NCI-H2081 (cell line): ENCODE data around the gene CPEB4.

ENCODE experiments used
- DNase-seq, 2 experiments: peaks; one replicate each; lab custom pipeline; 2025; lab: John Stamatoyannopoulos, UW

Gene CPEB4

DNA sequence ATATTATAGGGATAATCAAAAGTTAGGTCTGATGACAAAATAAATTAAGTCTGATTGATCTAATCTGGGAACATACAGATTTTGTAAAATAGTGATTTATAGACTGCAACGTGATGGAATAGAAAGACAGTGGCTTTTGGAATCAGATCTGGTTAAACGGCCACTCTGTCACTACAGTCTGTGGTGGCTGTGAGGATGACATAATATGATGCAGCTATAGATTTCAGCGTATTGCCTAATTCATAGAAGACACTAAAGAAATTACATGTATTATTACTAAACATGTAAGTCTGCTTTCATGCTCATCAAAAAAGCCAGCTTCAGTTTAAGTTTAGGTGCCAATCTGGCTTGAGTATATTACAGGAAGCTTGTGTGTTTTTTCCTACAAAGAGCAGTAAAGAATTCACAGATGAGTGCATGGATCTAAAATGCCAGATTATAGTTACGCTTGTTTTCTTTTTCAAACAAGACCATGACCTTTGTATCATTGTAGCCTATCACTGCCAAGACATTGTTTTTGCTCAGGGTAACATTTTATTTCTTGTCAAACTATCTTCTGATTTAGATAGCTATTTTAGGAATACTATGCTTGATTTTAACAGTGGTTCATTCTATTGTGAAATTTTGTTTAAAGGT is 25.7 kb downstream of the CPEB4 start:
- no peak for DNase-seq

DNA sequence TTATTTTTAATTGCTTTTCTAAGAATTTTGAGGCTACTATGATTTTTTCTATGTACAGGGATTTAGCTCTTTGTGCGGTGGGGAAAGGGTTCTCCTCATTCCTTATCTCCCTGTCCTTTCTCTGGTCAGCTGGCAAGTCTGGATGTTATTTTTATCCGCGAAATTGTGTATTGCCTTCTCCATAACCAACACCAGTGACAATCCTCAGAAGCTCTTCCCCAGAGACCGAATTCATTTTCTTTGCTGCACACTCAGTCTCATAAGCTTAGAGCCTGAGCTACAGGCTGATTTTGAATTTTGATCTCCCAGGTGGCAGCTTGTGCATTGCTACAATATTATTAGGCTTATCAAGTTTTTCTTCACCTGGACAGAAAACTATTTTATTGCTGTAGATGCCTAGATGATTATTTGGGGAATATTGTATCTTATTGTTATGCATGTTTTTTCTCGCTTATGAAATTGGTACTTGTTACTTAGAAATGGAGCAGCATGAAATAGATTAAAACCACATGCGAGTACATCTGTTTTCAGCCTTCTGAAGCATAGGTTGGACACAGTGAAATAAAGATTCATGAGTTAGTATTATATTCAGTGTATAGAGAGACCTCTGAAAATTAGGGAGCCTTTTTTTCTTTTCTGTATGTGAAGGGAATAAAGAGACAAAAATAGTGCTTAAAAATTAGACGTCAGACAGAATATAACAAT is 27.3 kb downstream of the CPEB4 start:
- DNase-seq, result no peak

DNA sequence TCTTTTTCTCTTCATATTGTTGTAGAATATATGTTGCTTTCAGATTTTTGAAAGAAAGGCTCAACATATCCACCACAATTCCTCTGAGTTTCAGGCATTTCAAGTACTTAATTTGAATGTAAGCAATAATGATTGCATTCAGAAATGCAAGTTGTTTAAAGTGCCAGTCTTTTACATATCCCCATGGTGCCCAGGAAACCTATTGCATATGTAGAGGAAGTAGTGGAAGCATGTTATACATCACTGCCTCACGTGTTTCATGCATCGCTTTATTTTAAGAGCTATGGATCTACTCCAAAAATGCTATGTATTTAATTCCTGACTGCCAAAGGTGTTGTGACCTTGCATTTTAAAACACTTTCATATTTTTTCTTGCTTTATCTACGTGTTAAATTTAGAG is 28.1 kb downstream of the CPEB4 start:
- DNase-seq, result no peak

DNA sequence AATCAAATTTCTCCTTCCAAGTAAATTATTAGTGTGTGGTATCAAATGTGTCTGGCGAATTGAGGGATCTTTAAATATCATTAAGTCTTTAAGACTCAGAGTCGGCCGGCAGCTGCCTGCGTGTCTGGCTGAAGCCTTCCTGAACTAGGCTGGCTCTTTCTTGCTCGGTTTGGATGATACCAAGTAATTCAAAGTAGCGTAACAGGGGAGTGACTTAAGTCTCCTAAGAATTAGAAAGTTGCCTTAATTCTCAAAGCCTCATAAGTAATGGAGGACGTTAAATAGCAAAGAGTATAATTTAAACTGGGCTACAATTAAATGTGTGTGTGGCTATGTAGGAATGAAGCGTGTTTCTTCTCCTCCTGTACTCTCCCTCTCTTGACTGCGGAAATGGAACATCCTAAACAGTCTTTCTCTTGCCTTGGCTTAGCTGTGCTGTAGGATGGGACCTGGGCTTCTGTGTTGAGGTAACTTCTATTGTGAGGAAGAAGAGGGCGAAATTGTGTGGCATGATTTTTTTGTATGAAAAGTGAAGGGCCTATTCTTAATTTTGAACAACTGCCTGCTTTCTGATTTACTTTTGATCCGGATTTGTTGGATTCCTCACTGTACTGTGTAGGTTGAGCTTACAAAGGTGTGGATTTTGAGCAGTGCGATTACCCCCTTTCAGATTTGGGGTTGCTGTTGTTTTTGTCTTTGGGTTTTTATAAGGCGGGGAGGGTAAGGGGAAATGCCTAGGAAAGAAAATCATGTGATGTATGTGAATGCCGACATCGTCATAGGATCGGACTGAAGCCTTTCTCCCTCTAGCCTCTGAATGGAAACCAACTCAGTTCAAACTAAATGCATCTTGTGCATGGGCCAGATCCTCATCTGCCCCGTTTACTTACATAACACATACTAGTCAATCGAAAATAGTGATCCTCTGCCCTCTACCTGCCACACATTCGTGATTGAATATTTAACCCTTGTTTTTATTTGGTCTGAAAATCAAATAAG is 29.9 kb downstream of the CPEB4 start:
- DNase-seq, result peak; percentile 69 to 88

DNA sequence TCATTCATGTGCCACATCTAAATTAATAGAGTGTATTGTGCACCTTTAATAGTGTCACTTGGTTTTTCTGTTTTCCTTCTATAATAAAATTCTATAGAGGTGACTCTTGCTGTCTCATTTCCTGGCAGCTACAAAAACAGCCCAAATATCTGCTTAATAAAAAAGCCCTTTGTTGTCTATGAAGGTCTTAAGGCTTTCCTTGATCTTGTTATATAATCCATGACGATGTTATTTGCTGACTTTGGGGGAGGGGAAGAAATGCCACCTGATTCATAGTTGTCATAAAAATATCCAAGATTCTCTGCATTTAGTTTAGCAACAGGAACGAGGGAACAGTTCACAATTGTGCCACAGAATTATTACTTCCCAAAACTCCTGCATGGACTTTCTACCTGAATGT is 31.3 kb downstream of the CPEB4 start:
- no peak for DNase-seq

DNA sequence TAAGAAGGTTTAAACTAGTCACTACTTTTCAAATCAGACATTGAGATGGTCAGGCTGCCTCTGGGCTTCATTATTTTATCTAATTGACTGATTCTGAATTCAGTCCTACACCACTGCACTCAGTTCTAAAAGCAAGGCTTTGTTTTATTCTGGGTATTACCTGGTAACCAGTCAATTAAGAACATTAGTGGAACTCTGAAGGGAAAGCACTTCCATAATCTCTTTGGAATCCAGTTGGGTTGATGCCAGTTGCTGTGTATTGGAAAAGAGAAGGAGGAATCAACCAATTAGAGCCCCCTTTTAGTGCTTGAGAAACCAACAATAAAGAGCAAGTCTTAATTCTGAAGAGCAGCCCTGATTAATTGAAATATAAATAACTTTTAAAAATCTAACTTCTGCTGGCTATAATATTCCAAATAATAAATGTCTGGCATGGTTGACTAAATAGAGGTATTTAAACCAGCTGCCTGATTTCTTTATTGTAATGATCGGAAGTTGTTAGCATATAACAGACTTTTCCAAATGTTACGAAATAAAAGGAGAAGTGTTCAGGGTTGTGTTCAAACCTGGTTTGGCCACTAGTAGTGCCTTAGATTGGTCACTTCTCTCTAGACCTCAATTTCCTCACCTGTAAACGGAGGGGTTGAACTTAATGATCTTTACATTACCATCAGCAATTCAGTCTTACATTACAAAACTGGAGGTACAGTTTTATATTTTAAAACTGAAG is 32.0 kb downstream of the CPEB4 start:
- no peak for DNase-seq

DNA sequence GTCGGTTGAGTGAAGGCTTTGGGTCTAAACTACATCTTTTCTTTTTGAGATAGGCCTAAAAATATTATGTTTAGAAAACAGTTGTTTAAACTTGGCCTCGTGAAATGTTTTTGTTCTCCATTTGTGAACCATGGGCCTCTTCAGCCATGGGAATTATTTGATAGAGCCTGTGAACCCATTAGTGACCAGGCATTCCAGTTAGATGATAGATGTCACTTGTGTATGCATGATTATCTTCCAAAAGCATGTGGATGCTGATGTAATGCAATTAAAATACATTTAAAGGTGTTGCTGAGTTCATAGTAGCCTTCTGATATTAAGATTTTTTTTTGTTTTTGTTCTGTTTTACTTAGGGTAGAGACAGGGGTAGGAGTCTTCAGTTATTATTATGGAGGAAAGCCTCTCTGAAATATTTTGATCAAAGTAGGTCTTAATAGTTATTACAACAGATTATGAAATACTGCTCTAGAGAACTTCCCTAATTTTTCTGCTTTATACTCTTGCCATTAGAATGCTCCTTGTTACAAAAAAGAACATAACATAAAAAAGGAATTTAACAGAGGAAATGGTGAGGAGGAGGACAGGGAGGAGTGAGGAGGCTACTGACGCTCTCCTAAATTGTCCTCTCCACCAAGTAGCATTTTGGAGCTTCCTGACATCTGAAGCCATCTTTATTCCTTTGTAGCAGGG is 32.9 kb downstream of the CPEB4 start:
- DNase-seq, result no peak

DNA sequence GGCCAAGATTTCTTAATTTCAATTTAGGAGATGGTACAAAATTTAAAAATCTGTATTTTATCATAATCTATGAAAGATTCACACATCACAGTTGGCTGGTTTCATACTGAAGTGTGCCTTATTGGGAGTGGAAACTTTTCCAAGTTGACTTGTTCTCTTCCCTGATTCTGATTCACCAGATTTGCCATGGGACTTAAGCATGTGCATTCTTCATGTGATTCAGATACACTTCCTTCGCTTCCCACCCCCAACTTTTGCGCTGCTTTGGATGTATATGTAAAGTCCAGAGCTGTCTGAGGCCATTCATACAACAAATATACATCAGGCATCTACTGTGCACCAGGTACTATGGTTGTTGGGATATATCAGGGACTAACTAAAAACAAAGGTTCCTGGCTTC is 34.4 kb downstream of the CPEB4 start:
- no peak for DNase-seq

DNA sequence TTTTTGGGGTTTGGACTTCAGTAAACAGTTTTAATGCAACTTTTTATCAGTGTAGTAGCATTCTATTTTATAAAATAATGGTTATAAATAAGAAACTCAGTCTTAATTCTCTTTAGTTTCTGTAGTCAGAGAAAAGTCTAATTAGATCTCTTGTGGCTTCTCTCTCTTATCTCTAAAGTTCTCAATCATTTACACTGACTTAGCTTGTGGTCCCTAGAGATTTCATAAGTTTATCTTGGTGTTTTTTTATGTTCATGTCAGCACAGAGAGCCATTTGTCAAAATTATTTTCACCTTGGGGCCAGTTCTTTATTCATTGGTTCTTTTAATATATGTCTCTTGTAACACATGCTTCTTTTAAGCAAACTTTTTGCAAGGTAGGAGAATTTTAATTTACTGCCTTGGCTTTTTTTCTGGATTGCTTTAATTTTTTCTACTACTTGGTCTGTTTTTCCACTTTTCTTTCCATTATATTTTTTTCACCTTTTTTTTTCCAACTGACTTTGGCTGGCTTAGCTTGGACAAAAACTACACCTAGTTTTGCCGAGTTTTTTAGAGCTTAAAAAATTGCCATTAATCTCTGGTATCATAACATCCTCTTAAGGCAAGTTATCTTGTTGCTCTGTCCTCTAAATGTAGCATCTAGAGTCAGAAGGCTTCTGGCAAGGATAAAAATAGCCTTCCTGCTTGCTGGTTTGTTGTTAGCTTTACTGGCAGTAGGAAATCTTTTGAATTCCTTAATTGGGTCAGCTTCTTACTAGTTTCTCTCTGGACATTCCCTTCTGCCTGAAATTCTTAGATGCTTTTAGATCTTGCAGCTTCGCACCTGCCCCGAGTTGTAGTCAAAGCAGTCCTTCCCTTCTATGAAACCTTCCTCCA is 35.3 kb downstream of the CPEB4 start:
- DNase-seq, result no peak

DNA sequence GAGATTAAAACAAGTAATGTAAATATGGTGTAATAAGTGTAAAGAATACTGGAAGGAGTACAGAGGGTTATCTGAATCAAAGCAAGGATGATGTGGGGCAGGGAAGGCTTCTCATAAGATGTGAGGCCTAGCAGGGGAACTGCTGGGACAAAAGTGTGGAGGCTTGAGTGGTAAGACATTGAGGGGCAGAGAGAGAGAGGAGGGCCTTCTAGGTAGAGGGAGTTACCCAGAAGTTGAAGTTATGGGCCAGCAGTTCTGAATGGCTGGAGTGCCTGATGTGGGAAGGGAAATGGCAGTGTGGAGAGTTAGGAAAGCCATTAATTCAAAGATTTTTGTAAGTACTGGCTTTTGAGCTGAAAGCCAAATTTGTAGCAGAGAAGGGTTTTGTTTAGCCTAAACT is 36.8 kb downstream of the CPEB4 start:
- DNase-seq, result no peak

DNA sequence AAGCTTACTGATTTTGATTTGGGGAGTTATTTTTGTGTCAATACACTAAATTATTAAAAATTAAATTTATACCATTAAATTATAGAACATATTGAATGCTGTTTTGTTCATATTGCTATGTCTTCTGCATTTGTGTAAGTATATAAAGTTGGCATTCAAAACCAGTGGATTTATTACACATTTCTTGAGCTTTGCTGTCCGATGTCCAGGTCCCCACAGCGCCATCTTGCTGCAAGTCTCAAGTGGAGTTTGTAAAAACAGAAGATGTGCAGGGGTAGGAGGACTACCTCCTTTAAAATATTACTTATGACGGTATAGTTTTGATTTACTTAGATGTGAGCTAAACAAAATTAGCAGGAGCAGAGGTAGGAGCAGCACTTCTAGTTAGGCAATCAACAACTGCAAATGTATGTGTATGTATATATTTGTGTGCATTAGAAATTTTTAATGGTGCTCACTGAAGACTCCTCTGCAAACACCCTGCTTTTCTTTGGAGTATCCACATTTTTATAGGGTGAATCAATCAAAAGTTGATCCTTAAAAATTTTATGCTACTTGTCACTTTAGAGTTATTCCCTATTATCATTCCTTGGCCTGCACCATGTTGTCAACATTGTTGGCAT is 37.4 kb downstream of the CPEB4 start:
- no peak for DNase-seq

DNA sequence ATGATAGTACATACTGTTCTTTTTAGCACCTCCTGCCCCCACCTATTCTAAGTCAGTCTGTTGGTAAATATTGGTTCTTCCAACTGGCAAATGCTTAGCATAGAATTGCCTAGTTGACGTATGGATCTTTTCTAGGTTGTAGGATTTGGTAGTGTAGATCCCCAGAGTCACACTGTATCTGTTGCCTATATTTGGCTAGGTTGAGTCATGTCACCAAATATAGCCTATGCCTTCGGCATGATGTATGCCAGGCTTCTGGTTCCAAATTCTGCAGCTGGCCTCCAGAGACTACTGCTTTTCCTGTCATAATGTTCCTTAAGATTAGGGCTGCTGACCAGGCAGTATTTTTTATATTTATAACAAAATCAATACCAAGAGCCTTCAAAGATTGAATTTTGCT is 38.2 kb downstream of the CPEB4 start:
- peak in 1 of 2 experiments; percentile 5 for DNase-seq

DNA sequence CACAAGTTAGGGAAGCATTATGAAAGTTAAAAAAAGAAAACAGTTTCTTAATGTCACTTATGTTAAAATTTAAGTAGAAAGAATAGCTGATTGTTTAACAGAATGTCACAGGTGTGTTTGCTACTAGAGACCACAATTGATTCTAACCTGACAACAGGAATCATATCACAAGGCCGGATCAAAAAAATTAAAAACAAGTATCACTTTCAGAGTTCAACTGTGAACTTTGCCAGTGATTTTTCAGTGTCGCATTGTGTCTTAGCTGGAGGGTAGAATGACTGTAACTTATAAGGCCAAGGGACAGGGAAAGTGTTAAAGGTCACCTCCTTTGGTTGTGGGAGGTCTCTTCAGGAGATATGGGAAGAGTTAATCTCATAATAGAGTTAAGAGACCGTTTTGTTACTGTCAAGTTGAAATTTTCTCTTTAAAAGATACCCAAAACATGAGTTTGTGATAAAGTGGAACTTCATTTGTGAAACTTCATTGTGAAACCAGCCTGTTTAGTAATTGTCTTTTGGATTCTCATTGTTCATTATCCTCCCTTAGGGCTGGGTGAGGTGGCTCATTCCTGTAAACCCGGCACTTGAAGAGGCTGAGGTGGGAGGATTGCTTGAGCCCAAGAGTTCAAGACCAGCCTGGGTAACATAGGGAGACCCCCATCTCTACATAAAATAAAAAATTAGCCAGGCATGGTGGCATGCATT is 40.9 kb downstream of the CPEB4 start:
- no peak for DNase-seq

DNA sequence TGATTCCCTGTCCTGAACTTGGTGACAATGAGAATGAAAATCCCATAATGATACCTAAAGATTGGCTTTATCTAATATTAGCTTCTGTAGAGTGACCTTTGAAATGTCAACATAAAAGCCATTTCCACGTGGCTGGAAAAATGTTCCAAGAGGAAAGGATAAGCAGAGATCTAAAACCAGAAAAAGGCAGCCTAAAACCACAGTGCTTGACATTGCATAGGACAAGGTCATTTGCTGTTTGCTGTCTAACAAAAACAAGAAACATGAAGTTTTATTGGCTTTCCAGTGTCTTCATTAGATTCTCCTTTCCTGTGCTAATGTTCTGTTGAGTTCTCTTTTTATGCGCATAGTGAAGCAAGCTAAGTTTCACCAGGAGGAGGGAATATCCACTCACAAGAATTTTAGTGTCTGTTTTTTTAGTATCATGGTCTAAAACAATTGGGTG is 44.6 kb downstream of the CPEB4 start:
- no peak for DNase-seq

DNA sequence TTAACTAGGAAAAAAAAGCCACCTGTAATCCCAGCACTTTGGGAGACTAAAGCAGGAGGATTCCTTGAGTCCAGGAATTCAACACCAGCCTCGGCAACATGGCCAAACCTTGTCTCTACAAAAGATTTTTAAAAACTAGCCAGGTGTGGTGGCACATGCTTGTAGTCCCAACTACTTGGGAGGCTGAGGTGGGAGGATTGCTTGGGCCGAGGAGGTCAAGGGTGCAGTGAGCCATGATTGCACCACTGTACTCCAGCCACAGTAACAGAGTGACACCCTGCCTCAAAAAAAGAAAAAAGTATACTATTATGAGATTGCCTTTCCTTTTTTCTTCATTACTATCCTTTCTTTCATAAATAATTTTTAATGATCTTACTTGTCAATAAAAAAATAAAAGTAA is 45.8 kb downstream of the CPEB4 start:
- no peak for DNase-seq

DNA sequence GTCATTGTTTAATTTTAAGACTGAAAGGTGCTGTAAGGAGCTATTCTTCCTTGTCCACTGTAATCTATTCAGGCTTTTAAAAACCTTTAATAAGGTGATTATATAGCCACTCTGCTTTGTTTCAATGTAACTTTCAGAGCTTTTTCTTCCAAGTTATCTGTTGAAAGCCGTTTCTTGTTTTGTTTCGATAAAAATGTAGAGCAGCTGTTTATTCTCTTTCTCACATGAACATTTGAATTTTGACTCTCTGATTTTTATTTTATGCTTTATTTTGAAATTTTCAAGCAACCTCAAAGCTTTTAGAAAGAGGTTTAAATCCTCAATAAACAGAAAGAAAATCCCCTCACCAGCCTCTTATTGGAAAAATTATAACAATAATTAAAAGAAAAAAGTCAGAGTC is 47.2 kb downstream of the CPEB4 start:
- DNase-seq, result no peak

DNA sequence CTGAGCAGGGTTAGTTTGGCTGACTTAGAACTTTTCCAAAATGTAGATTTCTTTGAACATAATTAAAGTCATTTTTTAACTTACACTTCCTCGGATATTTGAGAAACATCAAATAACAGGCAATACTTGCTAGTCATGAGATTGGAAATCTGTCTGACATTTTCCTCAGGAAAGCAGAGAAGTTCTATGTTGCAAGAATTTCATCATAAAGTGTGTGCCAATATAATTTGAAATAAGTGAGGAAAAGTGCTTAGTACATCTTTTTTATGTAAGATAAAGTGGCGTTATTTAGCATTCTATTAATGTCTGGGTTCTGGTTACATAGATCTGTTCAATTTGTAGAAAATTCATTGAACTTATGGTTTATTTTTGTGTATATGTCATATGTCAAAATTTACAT is 52.1 kb downstream of the CPEB4 start:
- no peak for DNase-seq

DNA sequence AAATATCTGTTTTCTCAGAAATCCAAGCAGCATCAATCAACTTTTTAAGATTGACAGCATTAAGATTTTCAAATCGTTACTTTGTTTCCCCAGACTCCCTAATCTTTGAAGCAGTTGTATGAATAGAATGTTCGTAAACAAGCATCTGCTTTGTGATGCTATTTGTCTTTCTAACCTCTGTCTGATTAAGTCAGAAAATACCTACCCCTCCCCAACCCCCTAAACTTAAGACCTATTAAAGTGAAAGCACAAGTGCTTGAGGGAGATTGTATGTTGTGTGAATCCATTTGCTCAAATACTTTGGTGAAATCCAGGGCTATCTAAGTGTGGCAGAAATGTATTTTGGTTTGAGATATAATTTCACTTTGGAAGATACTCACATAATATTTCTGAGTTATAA is 53.0 kb downstream of the CPEB4 start:
- DNase-seq, result no peak

DNA sequence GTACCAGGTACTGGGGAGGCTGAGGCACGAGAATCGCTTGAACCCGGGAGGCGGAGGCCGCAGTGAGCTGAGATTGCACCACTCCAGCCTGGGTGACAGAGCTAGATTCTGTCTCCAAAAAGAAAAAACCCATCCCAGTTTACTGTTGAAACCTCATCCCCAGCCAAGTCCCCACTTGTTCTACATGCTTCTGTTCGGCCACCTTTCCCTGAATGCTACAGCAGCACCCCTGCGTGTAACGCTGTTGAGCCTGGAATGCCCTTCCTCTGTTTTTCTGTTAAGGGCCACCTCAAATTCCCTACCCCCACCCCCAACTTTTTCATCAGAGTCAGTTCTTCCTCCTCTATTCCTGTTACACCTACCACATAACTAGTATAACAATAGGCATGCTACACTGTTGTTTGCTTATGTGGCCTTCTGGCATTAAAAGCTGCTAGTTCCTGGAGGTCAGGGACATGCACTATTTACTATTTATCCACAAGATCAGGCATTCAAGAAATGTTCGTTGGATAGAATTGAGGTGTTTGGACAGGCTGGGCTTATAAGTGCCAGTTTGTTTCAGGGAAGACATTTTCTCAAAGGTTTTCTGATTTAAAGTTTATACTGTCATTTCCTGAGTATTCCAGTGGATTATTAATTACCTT is 53.7 kb downstream of the CPEB4 start:
- DNase-seq, result no peak
